B cell (primary cell): ENCODE data around the gene OSM. TPM values are rescaled to one million over a fixed set of nuclear protein-coding genes. Genes with fewer than 3 reads are reported as not detected.

Experiments used
- ATAC-seq: fragments of 200-7000 bp; cut with Tn5 transposase; one replicate; pipeline ENCODE4 v1.10.0; 2021; ENCODE audit warnings: low read depth, mild to moderate bottlenecking, moderate number of reproducible peaks, moderate library complexity
- CTCF ChIA-PET: fragments of 350-600 bp; sonication (Branson Sonifier 250); formaldehyde crosslinking; loops from one replicate; lab custom pipeline; 2021; ENCODE audit warnings: antibody characterized with exemption, inconsistent platforms; lab: Charles Lee
- POLR2A ChIA-PET: fragments of 350-600 bp; sonication (Branson Sonifier 250); formaldehyde crosslinking; loops from one replicate; lab custom pipeline; 2021; ENCODE audit warnings: antibody characterized with exemption; lab: Charles Lee
- DNase-seq: peaks from one replicate; pipeline ENCODE4 v3.0.0; 2013
- H2AFZ ChIP-seq: 2 replicates; pipeline ENCODE4 v1.6.1; 2012; ENCODE audit warnings: mild to moderate bottlenecking, low read depth, low read length; ENCODE audit not compliant: insufficient read depth, poor library complexity, severe bottlenecking
- H3K27ac ChIP-seq, 2 donors: 1 replicate in 1 of 2; 2 replicates in 1 of 2; pipeline ENCODE4 v1.5.1; 2012 to 2013; ENCODE audit warnings: low read length in 2 of 2, mild to moderate bottlenecking in 2 of 2, moderate library complexity in 1 of 2
- H3K27me3 ChIP-seq, 4 experiments: fragments of 200-600 bp in 1 of 4; sonication (generic) in 1 of 4; replicated peaks in 1 of 4; 1 replicate in 2 of 4; 2 replicates in 2 of 4; pipeline versions ENCODE4 v1.6.1 to v1.7.0; 2013 to 2016; ENCODE audit warnings: low read length in 3 of 4, mild to moderate bottlenecking in 2 of 4, mixed read lengths in 1 of 4, moderate library complexity in 1 of 4; ENCODE audit not compliant: insufficient read depth in 4 of 4, control insufficient read depth in 3 of 4; ENCODE audit errors: control extremely low read depth in 1 of 4
- H3K36me3 ChIP-seq, 2 experiments: replicated peaks in 1 of 2; 1 replicate in 1 of 2; 2 replicates in 1 of 2; pipeline versions ENCODE4 v1.6.1 to v1.7.1; 2013; ENCODE audit warnings: low read length in 1 of 2; ENCODE audit not compliant: insufficient read depth in 2 of 2, control insufficient read depth in 1 of 2; ENCODE audit errors: control extremely low read depth in 1 of 2, extremely low read depth in 1 of 2
- H3K4me1 ChIP-seq, 2 donors: fragments of 200-600 bp in 1 of 2; sonication (generic) in 1 of 2; 1 replicate in 1 of 2; 2 replicates in 1 of 2; pipeline versions ENCODE4 v1.5.1 to v1.6.1; 2013 to 2017; ENCODE audit warnings: low read length in 2 of 2; ENCODE audit not compliant: control insufficient read depth in 2 of 2, insufficient read depth in 2 of 2
- H3K4me2 ChIP-seq: replicated peaks from 2 replicates; pipeline ENCODE3; 2012; ENCODE audit warnings: mild to moderate bottlenecking, low read depth, low read length; ENCODE audit not compliant: poor library complexity, severe bottlenecking
- H3K4me3 ChIP-seq, 5 experiments: fragments of 200-600 bp in 1 of 5; sonication (generic) in 1 of 5; 1 replicate in 3 of 5; 2 replicates in 2 of 5; pipeline versions ENCODE4 v1.5.1 to v1.7.0; 2011 to 2016; ENCODE audit warnings: low read length in 4 of 5, mild to moderate bottlenecking in 4 of 5, low read depth in 2 of 5, control low read depth in 1 of 5, moderate library complexity in 1 of 5; ENCODE audit not compliant: insufficient read depth in 1 of 5; ENCODE audit errors: control extremely low read depth in 1 of 5, extremely low read depth in 1 of 5
- H3K79me2 ChIP-seq: fragments of 200-600 bp; sonication (generic); one replicate; pipeline ENCODE4 v1.6.0; 2016; ENCODE audit warnings: low read length; ENCODE audit not compliant: control insufficient read depth, insufficient read depth
- H3K9ac ChIP-seq: fragments of 200-600 bp; sonication (generic); 2 replicates; pipeline ENCODE4 v1.6.1; 2017; ENCODE audit warnings: mild to moderate bottlenecking, low read length, moderate library complexity
- H3K9me3 ChIP-seq, 3 donors: one replicate each; pipeline versions ENCODE4 v1.6.1 to v1.7.1; 2013; ENCODE audit warnings: low read length in 2 of 3; ENCODE audit not compliant: control insufficient read depth in 2 of 3, insufficient read depth in 1 of 3; ENCODE audit errors: control extremely low read depth in 1 of 3
- H4K20me1 ChIP-seq: 2 replicates; pipeline ENCODE4 v1.6.0; 2012; ENCODE audit warnings: mild to moderate bottlenecking, low read length; ENCODE audit not compliant: insufficient read depth, control insufficient read depth, poor library complexity, severe bottlenecking
- H3K27ac Mint-ChIP-seq: one replicate; pipeline ENCODE4 v1.8.0; 2021; ENCODE audit warnings: mixed read lengths
- H3K27me3 Mint-ChIP-seq: one replicate; pipeline ENCODE4 v1.8.0; 2021; ENCODE audit warnings: mixed read lengths
- H3K4me1 Mint-ChIP-seq: one replicate; pipeline ENCODE4 v1.8.0; 2021; ENCODE audit warnings: mixed read lengths
- H3K4me3 Mint-ChIP-seq: one replicate; pipeline ENCODE4 v1.8.0; 2021; ENCODE audit warnings: mixed read lengths
- H3K9me3 Mint-ChIP-seq: one replicate; pipeline ENCODE4 v1.8.0; 2022; ENCODE audit warnings: mixed read lengths; ENCODE audit not compliant: insufficient read depth
- EZH2 ChIP-seq: IDR thresholded peaks from 2 replicates; pipeline ENCODE4 v1.6.1; 2012; ENCODE audit warnings: borderline replicate concordance, low read depth, mild to moderate bottlenecking, moderate library complexity, low read length; ENCODE audit not compliant: insufficient read depth, poor library complexity, severe bottlenecking
- WGBS: methylation state at CpG from one replicate; pipeline ENCODE4 v1.1.5; 2013; ENCODE audit warnings: missing lambda C conversion rate; ENCODE audit not compliant: insufficient coverage; 5-methylcytosine and 5-hydroxymethylcytosine counted together
- intact Hi-C: fragments of 100-400 bp; cut with micrococcal nuclease; formaldehyde crosslinking; loops from one replicate; pipeline ENCODE4 v1.10.0; 2022
- polyA plus RNA-seq: library from polyadenylated mRNA; depleted of rRNA; stranded (reverse); fragments of >200 nt; gene quantifications from 2 replicates; pipeline ENCODE4 v1.2.3, GENCODE V29; 2012
- total RNA-seq, 2 donors: library from RNA; stranded (reverse); fragments of 120-200 nt in 1 of 2; gene quantifications; 1 replicate in 1 of 2; 2 replicates in 1 of 2; pipeline versions ENCODE4 v1.2.3 to v1.2.4, GENCODE V29; 2013 to 2022
- TF ChIP-seq, protein P1 (sequence below): fragments of 200-600 bp; IDR thresholded peaks from one replicate; pipeline ENCODE4 v1.8.0; 2022; ENCODE audit warnings: antibody characterized with exemption, mild to moderate bottlenecking

The OSM gene
- total and polyA plus RNA-seq, 2 donors (not counting 1 experiment from before 2014, with no cell fraction given), result 1.8 to 12.5 TPM

DNA sequence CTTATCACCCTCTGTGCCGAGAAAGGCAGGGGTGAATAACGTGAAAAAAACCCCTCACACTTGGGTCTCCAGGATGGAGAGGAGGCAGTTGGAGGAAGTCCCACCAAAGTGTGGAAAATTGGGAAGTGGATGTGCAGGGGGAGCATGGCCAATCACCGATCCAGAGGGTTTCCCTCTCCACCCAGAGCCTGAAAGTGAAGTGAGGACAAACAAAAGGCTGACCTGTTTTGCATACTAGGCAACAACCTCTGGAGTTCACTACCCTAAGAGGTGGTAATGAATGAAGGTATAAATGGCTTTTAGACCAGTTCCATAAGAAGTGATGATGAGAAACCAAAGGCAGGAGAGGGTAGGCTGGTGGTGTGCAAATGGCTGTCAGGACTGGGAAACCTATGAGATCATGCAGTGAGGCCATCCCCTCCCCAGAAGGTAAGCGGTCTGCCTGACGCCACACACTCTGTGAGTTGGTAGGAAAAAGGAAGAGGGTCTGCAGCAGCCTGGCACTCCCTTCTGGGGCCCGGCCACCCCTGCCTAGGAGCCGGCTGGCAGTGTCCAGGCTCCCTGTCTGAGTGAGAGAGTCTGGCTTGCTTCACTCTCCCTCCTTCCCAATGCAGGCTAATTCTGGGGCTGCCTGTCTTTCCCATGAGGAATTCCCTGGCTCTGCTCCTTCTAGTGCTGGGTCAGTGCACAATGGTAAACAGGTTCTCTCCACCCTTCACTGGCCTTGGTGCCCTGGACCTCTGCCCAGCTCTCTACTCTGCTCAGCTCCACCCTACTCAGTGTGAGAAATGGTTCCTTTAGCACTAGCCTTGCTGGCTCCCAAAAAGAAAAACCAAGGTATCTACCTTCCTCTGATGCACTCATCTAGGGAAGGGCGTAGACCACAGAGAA lies 44.5 kb upstream of the OSM start:
- no peaks in the 10 kb centered on the region for H3K27me3 Mint-ChIP-seq
- H3K9ac ChIP-seq, result peak overlapping the region; percentile 18
- peak overlapping the region; percentile 69 to 86 for H3K27ac ChIP-seq
- intact Hi-C loops, result no loop called here
- peaks cover 97% of the 10 kb centered on the region for H3K4me1 Mint-ChIP-seq
- no peaks in the 10 kb centered on the region for H4K20me1 ChIP-seq
- no peaks in the 10 kb centered on the region for H3K9me3 Mint-ChIP-seq
- TF ChIP-seq EZH2, result no peak
- TF ChIP-seq, protein P1, sequence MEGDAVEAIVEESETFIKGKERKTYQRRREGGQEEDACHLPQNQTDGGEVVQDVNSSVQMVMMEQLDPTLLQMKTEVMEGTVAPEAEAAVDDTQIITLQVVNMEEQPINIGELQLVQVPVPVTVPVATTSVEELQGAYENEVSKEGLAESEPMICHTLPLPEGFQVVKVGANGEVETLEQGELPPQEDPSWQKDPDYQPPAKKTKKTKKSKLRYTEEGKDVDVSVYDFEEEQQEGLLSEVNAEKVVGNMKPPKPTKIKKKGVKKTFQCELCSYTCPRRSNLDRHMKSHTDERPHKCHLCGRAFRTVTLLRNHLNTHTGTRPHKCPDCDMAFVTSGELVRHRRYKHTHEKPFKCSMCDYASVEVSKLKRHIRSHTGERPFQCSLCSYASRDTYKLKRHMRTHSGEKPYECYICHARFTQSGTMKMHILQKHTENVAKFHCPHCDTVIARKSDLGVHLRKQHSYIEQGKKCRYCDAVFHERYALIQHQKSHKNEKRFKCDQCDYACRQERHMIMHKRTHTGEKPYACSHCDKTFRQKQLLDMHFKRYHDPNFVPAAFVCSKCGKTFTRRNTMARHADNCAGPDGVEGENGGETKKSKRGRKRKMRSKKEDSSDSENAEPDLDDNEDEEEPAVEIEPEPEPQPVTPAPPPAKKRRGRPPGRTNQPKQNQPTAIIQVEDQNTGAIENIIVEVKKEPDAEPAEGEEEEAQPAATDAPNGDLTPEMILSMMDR, result no peak
- no peaks in the 10 kb centered on the region for H3K27me3 ChIP-seq
- no peak overlapping the region for H3K4me3 ChIP-seq
- CTCF ChIA-PET, result interaction anchor here (1.0 to 19.2 kb wide), 3 partner anchors 10 to 21 kb away, joined by 5 to 229 read pairs (median 5); partner anchors contain the start of gene CASTOR1
- peak overlapping the region; percentile 60 for H3K4me2 ChIP-seq
- H3K36me3 ChIP-seq, result peaks cover 0 to 9% of the 10 kb centered on the region in 2 experiments
- H3K4me1 ChIP-seq, result peaks cover 96 to 99% of the 10 kb centered on the region in 2 donors
- no peak for ATAC-seq
- peaks cover 81% of the 10 kb centered on the region for H3K79me2 ChIP-seq
- H3K9me3 ChIP-seq, result no peaks in the 10 kb centered on the region
- H3K4me3 Mint-ChIP-seq, result peak overlapping the region; percentile 58
- DNase-seq, result no peak
- H2AFZ ChIP-seq, result no peak overlapping the region
- H3K27ac Mint-ChIP-seq, result peak overlapping the region; percentile 94
- WGBS, result 90% methylated on average over 3 of the region's 8 CpGs
- POLR2A ChIA-PET, result interaction anchor here (1.4 to 2.9 kb wide), 2 partner anchors 16 to 21 kb away, joined by 4 to 22 read pairs; partner anchors contain the start of gene TBC1D10A
